ENCODE data around the gene PSME2. TPM values are rescaled to one million over a fixed set of nuclear protein-coding genes. Genes with fewer than 3 reads are reported as not detected.

Gene PSME2
- total and polyA plus RNA-seq, 10 of the 15 experiments (the other 5 are each of a cell fraction or from before 2014, with no cell fraction given), result 510 to 3,542 (median 913) TPM

GRCh38 chr14:24135584-24135833 lies 10.9 kb downstream of the PSME2 start:
- Histone ChIP-seq H3K27me3 (replicated peaks in 1 of 2; ENCODE audit: control insufficient read depth in 2 of 2, insufficient read depth in 2 of 2, low read length in 1 of 2) (no peaks in the 10 kb centered on the region), H2AFZ (ENCODE audit: control insufficient read depth, low read depth, low read length) (peak overlapping the region; percentile 83), H3K27ac (ENCODE audit: control insufficient read depth, insufficient read depth) (peak overlapping the region; percentile 68; the same call in 1 of the 2 replicates), H4K20me1 (ENCODE audit: control insufficient read depth, insufficient read depth) (no peaks in the 10 kb centered on the region), H3K4me1 (ENCODE audit: control insufficient read depth, insufficient read depth, low read length) (peaks cover 40% of the 10 kb centered on the region), H3K4me2 (ENCODE audit: control insufficient read depth, insufficient read depth) (peak overlapping the region; percentile 82), H3K9ac (ENCODE audit: control insufficient read depth, insufficient read depth, low read length) (peak overlapping the region; percentile 71), H3K36me3 (ENCODE audit: control insufficient read depth in 2 of 2, insufficient read depth in 2 of 2, low read length in 1 of 2) (peaks cover 8 to 12% of the 10 kb centered on the region in 2 experiments; a peak in 3 of 4 replicates), H3K79me2 (ENCODE audit: control insufficient read depth, insufficient read depth, low read length) (peaks cover 46% of the 10 kb centered on the region), H3K4me3 (peak overlapping the region; percentile 66), H3K9me3 (replicated peaks; ENCODE audit: control insufficient read depth, insufficient read depth, low read length) (no peaks in the 10 kb centered on the region)
- RAD21 ChIA-PET (ENCODE audit: unreplicated experiment), result interaction anchor here (1.0 to 6.8 kb wide), 13 partner anchors 8 to 110 kb away, joined by 3 to 69 read pairs (median 8); partner anchors contain the start of genes DCAF11, IRF9, MDP1 and NRL
- DNase-seq (ENCODE audit: low read depth, low spot score) (no peak), ATAC-seq (no peak), FAIRE-seq (no peak)
- POLR2A ChIA-PET, result interaction anchor here (0.8 to 11.6 kb wide), 15 partner anchors 9 to 135 kb away, joined by 3 to 276 read pairs (median 6); partner anchors contain the start of genes DCAF11, IPO4, IRF9 and NRL
- in situ Hi-C loops (cut with MboI), result no loop called here
- TF ChIP-seq RB1 (IDR thresholded peaks at IDR 0.05; ENCODE audit: borderline replicate concordance) (peak; percentile 61; the same call in 1 of the 2 replicates), SMAD5 (IDR thresholded peaks at IDR 0.05; ENCODE audit: low read depth) (0 out of 2 replicates have a peak, but pooled peaks have one; percentile 0), HCFC1 (IDR thresholded peaks at IDR 0.05; ENCODE audit: low read length) (no peak), YBX1 (IDR thresholded peaks at IDR 0.05) (no peak), ZSCAN29 (IDR thresholded peaks at IDR 0.05) (no peak), RFX5 (IDR thresholded peaks at IDR 0.05; ENCODE audit: low read depth, low read length) (no peak), NR2C2 (IDR thresholded peaks at IDR 0.05; ENCODE audit: borderline replicate concordance, control insufficient read depth, insufficient read length, low read depth) (no peak), TBL1XR1 (IDR thresholded peaks at IDR 0.05; ENCODE audit: low read depth, low read length) (no peak), IKZF2 (IDR thresholded peaks at IDR 0.05) (peak; percentile 5 to 41; a peak in 1 of 4 replicates), MLLT1 (IDR thresholded peaks at IDR 0.05) (0 out of 2 replicates have a peak, but pooled peaks have one; percentile 44)
- TF ChIP-seq, protein P1, sequence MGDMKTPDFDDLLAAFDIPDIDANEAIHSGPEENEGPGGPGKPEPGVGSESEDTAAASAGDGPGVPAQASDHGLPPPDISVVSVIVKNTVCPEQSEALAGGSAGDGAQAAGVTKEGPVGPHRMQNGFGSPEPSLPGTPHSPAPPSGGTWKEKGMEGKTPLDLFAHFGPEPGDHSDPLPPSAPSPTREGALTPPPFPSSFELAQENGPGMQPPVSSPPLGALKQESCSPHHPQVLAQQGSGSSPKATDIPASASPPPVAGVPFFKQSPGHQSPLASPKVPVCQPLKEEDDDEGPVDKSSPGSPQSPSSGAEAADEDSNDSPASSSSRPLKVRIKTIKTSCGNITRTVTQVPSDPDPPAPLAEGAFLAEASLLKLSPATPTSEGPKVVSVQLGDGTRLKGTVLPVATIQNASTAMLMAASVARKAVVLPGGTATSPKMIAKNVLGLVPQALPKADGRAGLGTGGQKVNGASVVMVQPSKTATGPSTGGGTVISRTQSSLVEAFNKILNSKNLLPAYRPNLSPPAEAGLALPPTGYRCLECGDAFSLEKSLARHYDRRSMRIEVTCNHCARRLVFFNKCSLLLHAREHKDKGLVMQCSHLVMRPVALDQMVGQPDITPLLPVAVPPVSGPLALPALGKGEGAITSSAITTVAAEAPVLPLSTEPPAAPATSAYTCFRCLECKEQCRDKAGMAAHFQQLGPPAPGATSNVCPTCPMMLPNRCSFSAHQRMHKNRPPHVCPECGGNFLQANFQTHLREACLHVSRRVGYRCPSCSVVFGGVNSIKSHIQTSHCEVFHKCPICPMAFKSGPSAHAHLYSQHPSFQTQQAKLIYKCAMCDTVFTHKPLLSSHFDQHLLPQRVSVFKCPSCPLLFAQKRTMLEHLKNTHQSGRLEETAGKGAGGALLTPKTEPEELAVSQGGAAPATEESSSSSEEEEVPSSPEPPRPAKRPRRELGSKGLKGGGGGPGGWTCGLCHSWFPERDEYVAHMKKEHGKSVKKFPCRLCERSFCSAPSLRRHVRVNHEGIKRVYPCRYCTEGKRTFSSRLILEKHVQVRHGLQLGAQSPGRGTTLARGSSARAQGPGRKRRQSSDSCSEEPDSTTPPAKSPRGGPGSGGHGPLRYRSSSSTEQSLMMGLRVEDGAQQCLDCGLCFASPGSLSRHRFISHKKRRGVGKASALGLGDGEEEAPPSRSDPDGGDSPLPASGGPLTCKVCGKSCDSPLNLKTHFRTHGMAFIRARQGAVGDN (IDR thresholded peaks at IDR 0.05), result 0 out of 2 replicates have a peak, but pooled peaks have one; percentile 17
- WGBS (ENCODE audit: insufficient coverage, insufficient replicate concordance, low lambda C conversion rate, missing lambda C conversion rate), result 1% methylated on average over 9 of the region's 9 CpGs
- CTCF ChIA-PET, result interaction anchor here (1.0 to 4.9 kb wide), 7 partner anchors 11 to 171 kb away, joined by 3 to 39 read pairs (median 5); partner anchors contain the start of genes DCAF11, IRF9, NRL and PSME2
- intact Hi-C loops (cut with micrococcal nuclease; ENCODE audit: unreplicated experiment), result no loop called here
- SMC1A ChIA-PET (ENCODE audit: uncharacterized antibody, unreplicated experiment), result interaction anchor here (1.5 to 7.7 kb wide), 6 partner anchors 10 to 107 kb away, joined by 5 to 70 read pairs (median 20); partner anchors contain the start of genes DCAF11, IRF9, NRL and PSME2
- no TSS peak for BruUV-seq (replicated peaks)
